Kidney tubule cell (primary cell): ENCODE data around the gene CLTC.

ENCODE experiments used
- DNase-seq: peaks from one replicate; pipeline ENCODE4 v3.0.0-alpha.2; 2018; ENCODE audit warnings: low spot score

The CLTC gene

DNA sequence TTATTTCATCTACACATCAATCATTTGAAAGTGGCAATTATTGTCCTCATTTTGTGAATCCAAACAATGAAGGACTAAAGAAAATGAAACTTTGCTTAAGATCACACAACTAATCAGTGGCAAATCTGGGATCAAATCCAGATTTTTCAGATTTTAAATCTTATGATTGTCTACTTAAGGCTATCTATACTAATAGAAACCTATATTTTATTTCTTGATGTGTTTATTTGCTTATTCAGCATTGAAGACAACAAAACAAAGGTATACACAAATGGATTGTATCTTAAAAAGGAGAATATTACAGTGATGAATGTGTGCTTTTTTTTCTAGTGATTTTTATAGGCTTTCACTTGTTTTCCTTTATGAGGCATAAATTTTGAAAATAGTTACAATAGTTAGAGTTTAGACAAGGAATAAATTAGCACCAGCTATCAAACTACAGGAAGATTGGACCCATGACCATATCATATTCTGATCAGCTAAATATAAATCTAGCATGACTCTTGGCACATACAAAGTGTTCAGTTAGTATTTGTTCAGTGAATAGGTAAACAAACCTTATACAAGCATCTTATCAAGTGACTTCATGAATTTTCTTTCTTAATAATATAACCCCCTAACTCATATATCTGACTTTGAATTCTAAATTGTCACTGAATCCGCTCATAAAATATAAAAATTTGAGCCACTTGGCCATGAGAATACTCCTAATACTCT is 108.3 kb downstream of the CLTC start:
- DNase-seq = no peak

DNA sequence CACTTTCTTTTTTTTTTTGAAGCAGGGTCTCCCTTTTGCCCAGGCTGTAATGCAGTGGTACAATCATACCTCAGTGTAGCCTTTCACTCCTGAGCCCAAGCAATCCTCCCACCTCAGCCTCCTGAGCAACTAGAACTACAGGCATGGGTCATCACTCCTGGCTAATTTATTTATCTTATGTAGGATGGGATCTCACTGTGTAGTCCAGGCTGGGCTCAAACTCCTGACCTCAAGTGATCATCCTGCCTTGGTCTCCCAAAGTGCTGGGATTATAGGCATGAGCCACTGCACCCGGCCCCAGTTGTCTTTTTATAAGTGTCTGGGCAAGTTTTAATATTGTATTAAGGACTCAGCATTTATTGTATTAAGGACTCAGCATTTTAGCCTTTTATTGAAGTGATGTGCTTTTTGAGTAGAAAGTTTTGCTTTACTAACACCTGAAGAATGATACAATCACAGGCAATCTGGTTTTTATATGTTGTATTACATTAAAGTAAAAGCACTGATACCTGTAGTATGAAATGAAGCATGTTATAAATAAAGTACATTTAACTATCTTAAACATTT is 110.7 kb downstream of the CLTC start:
- DNase-seq = no peak

DNA sequence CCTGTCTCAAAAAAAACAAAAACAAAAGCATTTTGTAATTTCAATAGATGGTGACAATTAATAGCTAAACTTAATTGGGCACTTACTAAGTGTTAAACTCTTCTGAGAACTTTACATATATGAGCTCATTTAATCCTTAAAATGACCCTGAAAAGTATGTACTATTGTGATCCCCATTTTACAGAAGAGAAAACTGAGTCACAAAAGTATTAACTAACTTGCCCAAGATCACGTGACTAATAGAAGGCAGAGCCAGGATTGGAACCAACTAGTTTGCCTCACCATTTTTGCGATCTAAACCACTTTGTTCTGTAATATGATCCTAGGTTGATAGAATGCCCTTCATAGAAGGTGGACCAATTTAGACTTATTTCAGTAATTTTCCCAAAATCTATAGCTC is 114.0 kb downstream of the CLTC start:
- DNase-seq = no peak

DNA sequence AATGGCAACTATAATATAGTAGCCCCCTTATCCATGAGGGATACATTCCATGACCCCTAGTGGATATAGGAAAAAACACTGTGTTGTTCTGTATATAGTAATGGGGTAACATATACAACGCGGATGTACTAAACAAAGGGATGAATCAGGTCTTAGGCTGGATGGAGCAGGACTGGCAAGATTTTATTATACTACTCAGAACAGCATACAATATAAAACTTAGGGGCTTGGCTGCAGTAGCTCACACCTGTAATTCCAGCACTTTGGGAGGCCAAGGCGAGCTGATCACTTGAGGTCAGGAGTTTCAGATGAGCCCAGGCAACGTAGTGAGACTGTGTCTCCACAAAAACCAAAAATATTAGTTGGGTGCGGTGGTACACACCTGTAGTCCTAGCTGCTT is 114.5 kb downstream of the CLTC start:
- no peak for DNase-seq

DNA sequence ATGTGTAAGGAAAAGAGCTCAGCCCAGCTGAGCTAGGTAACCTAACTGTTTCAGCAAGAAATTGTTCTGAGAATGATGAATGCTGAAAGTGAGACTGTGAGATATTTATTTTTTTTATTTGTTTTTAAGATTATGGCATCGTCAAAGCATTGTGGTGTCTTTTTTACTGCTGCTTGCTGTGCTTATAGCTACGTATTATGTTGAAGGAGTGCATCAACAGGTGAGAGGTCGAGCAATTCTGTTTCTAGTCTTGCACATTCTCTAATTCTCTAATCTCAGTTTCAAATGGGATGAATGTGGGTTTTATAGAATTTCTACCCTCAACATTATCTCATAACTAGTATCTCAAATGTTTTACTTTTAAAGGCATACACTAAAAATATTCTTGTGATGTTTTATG is 117.6 kb downstream of the CLTC start:
- no peak for DNase-seq

DNA sequence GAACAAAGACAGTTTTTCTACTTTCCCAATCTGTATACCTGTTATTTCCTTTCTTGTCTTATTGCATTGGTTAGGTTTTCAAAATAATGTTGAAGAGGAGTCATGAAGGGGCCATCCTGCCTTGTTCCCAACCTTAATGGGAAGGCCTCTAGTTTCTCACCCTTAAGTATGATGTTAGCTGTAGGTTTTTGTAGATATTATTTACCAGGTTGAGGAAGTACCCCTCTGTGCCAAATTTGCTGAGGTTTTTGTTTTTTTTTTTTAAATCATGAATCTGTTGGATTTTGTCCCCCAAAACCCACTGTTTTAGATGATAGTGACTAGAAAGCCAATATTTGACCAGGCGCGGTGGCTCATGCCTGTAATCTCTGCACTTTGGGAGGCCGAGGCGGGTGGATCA is 124.1 kb downstream of the CLTC start:
- DNase-seq = no peak

DNA sequence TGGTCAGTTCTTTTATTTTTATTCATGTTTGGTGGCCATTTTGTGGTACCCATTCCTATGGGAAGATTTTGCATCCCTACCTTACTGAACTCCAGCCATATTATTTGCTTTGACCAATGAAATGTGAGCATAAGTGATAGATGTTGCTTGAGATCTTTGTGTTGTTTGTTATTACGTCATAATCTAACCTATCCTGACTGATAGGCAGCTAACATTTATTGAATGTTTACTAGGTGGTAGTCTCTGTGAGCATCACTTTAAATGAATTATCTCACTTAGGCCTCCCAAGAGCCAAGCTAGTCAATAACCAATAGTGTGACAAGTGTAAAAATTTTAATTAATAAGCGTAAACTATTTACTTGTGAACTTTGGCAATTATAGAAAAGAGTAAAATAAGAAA is 125.3 kb downstream of the CLTC start:
- DNase-seq = no peak
